Thyroid gland (tissue), 4 donors: ENCODE data around the gene ASAP2.

ENCODE experiments used
- POLR2A ChIP-seq, 2 donors: fragments of 450-650 bp; IDR thresholded peaks; one replicate each; pipeline ENCODE4 v1.6.1; 2017; ENCODE audit warnings: antibody characterized with exemption in 2 of 2, mild to moderate bottlenecking in 2 of 2, moderate library complexity in 1 of 2
- TF ChIP-seq, protein P1 (sequence below), 6 experiments: fragments of 200-600 bp in 3 of 6; fragments of 450-650 bp in 3 of 6; sonication (generic) in 3 of 6; IDR thresholded peaks; one replicate each; pipeline ENCODE4 v1.5.1; 2016 to 2019; ENCODE audit warnings: antibody characterized with exemption in 6 of 6, mild to moderate bottlenecking in 2 of 6, inconsistent platforms in 1 of 6, moderate library complexity in 1 of 6

DNA sequence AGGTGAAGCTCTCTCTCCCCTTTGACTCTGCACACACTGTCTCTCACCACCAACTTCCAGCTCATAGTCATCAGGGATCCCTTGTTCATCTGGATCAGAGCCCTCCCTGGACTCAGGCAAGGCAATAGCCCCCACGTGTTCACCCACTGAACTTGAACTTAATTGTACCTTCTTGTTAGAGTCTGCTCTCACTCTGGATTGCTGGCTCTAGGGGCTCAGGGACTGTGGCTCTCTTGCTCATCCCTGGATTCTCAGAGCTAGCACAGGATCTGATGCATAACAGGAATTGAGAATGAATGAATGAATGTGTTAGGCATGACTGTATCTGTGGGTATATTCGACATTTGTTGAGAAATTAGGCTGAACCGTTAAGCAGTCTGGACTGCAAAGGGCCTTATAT is 16.7 kb upstream of the ASAP2 start:
- no peak for TF ChIP-seq POLR2A (IDR thresholded peaks at IDR 0.05)
- TF ChIP-seq, protein P1, sequence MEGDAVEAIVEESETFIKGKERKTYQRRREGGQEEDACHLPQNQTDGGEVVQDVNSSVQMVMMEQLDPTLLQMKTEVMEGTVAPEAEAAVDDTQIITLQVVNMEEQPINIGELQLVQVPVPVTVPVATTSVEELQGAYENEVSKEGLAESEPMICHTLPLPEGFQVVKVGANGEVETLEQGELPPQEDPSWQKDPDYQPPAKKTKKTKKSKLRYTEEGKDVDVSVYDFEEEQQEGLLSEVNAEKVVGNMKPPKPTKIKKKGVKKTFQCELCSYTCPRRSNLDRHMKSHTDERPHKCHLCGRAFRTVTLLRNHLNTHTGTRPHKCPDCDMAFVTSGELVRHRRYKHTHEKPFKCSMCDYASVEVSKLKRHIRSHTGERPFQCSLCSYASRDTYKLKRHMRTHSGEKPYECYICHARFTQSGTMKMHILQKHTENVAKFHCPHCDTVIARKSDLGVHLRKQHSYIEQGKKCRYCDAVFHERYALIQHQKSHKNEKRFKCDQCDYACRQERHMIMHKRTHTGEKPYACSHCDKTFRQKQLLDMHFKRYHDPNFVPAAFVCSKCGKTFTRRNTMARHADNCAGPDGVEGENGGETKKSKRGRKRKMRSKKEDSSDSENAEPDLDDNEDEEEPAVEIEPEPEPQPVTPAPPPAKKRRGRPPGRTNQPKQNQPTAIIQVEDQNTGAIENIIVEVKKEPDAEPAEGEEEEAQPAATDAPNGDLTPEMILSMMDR (IDR thresholded peaks at IDR 0.05) = no peak
